Neural cell (in vitro differentiated cells): ENCODE results near the gene IL36A. TPM values are rescaled to one million over a fixed set of nuclear protein-coding genes. Genes with fewer than 3 reads are reported as not detected.

Experiments
- H2AFZ ChIP-seq: fragments of 200-600, 300-800 bp; sonication (generic), shearing (Covaris generic); 2 replicates; pipeline ENCODE4 v1.6.0; 2014; ENCODE audit warnings: low read depth, mild to moderate bottlenecking, antibody characterized with exemption, low read length, moderate library complexity
- H3F3A ChIP-seq: fragments of 200-600 bp; shearing (Covaris generic); 2 replicates; pipeline ENCODE4 v1.6.1; 2016; ENCODE audit warnings: mild to moderate bottlenecking, moderate library complexity, mixed read lengths, antibody characterized with exemption, low read length; ENCODE audit not compliant: insufficient read depth, poor library complexity, severe bottlenecking
- H3K27ac ChIP-seq: fragments of 200-600, 300-800 bp; sonication (generic), shearing (Covaris generic); 2 replicates; pipeline ENCODE4 v1.5.1; 2014; ENCODE audit warnings: mild to moderate bottlenecking, low read length, moderate library complexity
- H3K27me3 ChIP-seq: fragments of 300-800, 200-600 bp; sonication (generic), shearing (Covaris generic); 2 replicates; pipeline ENCODE4 v1.6.0; 2014; ENCODE audit warnings: mild to moderate bottlenecking, low read depth, low read length, moderate library complexity; ENCODE audit not compliant: insufficient read depth
- H3K36me3 ChIP-seq: fragments of 300-800, 200-600 bp; sonication (generic), shearing (Covaris generic); 2 replicates; pipeline ENCODE4 v1.5.1; 2014; ENCODE audit warnings: mild to moderate bottlenecking, antibody characterized with exemption, low read length, moderate library complexity; ENCODE audit not compliant: insufficient read depth
- H3K4me2 ChIP-seq: fragments of 300-800, 200-600 bp; sonication (generic), shearing (Covaris generic); 2 replicates; pipeline ENCODE4 v1.6.0; 2014; ENCODE audit warnings: mild to moderate bottlenecking, low read length
- H3K4me3 ChIP-seq: fragments of 300-800, 200-600 bp; sonication (generic), shearing (Covaris generic); 2 replicates; pipeline ENCODE4 v1.5.1; 2014; ENCODE audit warnings: mild to moderate bottlenecking, low read length, moderate library complexity
- H3K79me2 ChIP-seq: fragments of 200-600 bp; shearing (Covaris generic); replicated peaks from 2 replicates; pipeline ENCODE4 v1.6.0; 2014; ENCODE audit warnings: mild to moderate bottlenecking, low read length, moderate library complexity; ENCODE audit not compliant: insufficient read depth
- H3K9ac ChIP-seq: fragments of 300-800, 200-600 bp; sonication (generic), shearing (Covaris generic); 2 replicates; pipeline ENCODE4 v1.6.1; 2016; ENCODE audit warnings: mild to moderate bottlenecking, low read length, mixed read lengths
- H3K9me2 ChIP-seq: fragments of 200-600 bp; shearing (Covaris generic); 2 replicates; pipeline ENCODE4 v1.6.1; 2016; ENCODE audit warnings: mild to moderate bottlenecking, low read length, mixed read lengths; ENCODE audit not compliant: insufficient read depth
- H3K9me3 ChIP-seq: fragments of 200-600, 300-800 bp; sonication (generic), shearing (Covaris generic); 2 replicates; pipeline ENCODE4 v1.6.1; 2016; ENCODE audit warnings: mild to moderate bottlenecking, mixed run types, low read length, moderate library complexity, mixed read lengths
- H4K20me1 ChIP-seq: fragments of 200-600 bp; shearing (Covaris generic); 2 replicates; pipeline ENCODE4 v1.6.1; 2016; ENCODE audit warnings: mild to moderate bottlenecking, mixed run types; ENCODE audit not compliant: insufficient read depth
- CTCF ChIP-seq: fragments of 450-650 bp; IDR thresholded peaks from 2 replicates; pipeline ENCODE4 v1.5.1; 2014; ENCODE audit warnings: antibody characterized with exemption, mild to moderate bottlenecking, moderate library complexity; ENCODE audit not compliant: poor library complexity, severe bottlenecking
- EP300 ChIP-seq: fragments of 450-650 bp; conservative IDR thresholded peaks from 2 replicates; pipeline ENCODE4 v1.6.1; 2014; ENCODE audit warnings: antibody characterized with exemption, mild to moderate bottlenecking, moderate library complexity; ENCODE audit not compliant: poor library complexity, severe bottlenecking
- EZH2 ChIP-seq: fragments of 200-600, 300-800 bp; shearing (Covaris generic), sonication (generic); IDR thresholded peaks from 2 replicates; pipeline ENCODE4 v1.6.1; 2014; ENCODE audit warnings: antibody characterized with exemption, low read length, borderline replicate concordance, mild to moderate bottlenecking; ENCODE audit not compliant: insufficient read depth, poor library complexity, severe bottlenecking
- MXI1 ChIP-seq: fragments of 450-650 bp; conservative IDR thresholded peaks from 2 replicates; pipeline ENCODE4 v1.6.1; 2014; ENCODE audit warnings: antibody characterized with exemption, mild to moderate bottlenecking; ENCODE audit not compliant: poor library complexity, severe bottlenecking
- POLR2AphosphoS5 ChIP-seq: IDR thresholded peaks from 2 replicates; pipeline ENCODE4 v1.6.1; 2012
- RAD21 ChIP-seq: fragments of 450-650 bp; conservative IDR thresholded peaks from 2 replicates; pipeline ENCODE4 v1.6.1; 2014; ENCODE audit warnings: antibody characterized with exemption, mild to moderate bottlenecking, moderate library complexity
- REST ChIP-seq: IDR thresholded peaks from 2 replicates; pipeline ENCODE4 v1.6.1; 2012; ENCODE audit warnings: borderline replicate concordance
- SMC3 ChIP-seq: fragments of 450-650 bp; conservative IDR thresholded peaks from 2 replicates; pipeline ENCODE4 v1.6.1; 2014; ENCODE audit warnings: antibody characterized with exemption, mild to moderate bottlenecking, moderate library complexity; ENCODE audit not compliant: poor library complexity
- TAF1 ChIP-seq: IDR thresholded peaks from 2 replicates; pipeline ENCODE4 v1.6.1; 2012; ENCODE audit warnings: low read depth
- polyA plus RNA-seq: library from polyadenylated mRNA; depleted of rRNA; stranded (reverse); fragments of >200 nt; gene quantifications from 2 replicates; pipeline ENCODE4 v1.2.3, GENCODE V29; 2014

The IL36A gene
- polyA plus RNA-seq, 1 donor from 2014 or later, result not detected

- Histone ChIP-seq H3K9me3 (no peaks in the 10 kb centered on the region), H2AFZ (no peak overlapping the region), H3K79me2 (no peaks in the 10 kb centered on the region), H3K4me2 (no peak overlapping the region), H3F3A (no peaks in the 10 kb centered on the region), H3K9me2 (no peaks in the 10 kb centered on the region), H3K27ac (no peak overlapping the region), H3K4me3 (no peak overlapping the region), H4K20me1 (no peaks in the 10 kb centered on the region), H3K9ac (no peak overlapping the region), H3K36me3 (no peaks in the 10 kb centered on the region), H3K27me3 (no peaks in the 10 kb centered on the region)
- TF ChIP-seq EP300 (no peak), REST (no peak), POLR2AphosphoS5 (no peak), TAF1 (no peak), EZH2 (no peak), SMC3 (no peak), RAD21 (no peak), CTCF (no peak), MXI1 (no peak)
Observed at GRCh38 chr2:113032737-113033136, 27.5 kb downstream of the IL36A start.

- Histone ChIP-seq H3K4me2 (no peak overlapping the region), H4K20me1 (no peaks in the 10 kb centered on the region), H2AFZ (no peak overlapping the region), H3K9me2 (no peaks in the 10 kb centered on the region), H3F3A (no peaks in the 10 kb centered on the region), H3K4me3 (no peak overlapping the region), H3K79me2 (no peaks in the 10 kb centered on the region), H3K9ac (no peak overlapping the region), H3K27me3 (no peaks in the 10 kb centered on the region), H3K9me3 (no peaks in the 10 kb centered on the region), H3K27ac (no peak overlapping the region), H3K36me3 (no peaks in the 10 kb centered on the region)
- TF ChIP-seq RAD21, result no peak
- TF ChIP-seq EZH2, result no peak
- no peak for TF ChIP-seq REST
- TF ChIP-seq MXI1, result no peak
- TF ChIP-seq CTCF, result no peak
Observed at GRCh38 chr2:113034016-113034415, 28.8 kb downstream of the IL36A start.
